NCI-H345 (cell line): ENCODE measurements around the gene LRRC42.

Experiments
- DNase-seq: peaks from one replicate; lab custom pipeline; 2025; lab: John Stamatoyannopoulos, UW

Gene LRRC42

DNA sequence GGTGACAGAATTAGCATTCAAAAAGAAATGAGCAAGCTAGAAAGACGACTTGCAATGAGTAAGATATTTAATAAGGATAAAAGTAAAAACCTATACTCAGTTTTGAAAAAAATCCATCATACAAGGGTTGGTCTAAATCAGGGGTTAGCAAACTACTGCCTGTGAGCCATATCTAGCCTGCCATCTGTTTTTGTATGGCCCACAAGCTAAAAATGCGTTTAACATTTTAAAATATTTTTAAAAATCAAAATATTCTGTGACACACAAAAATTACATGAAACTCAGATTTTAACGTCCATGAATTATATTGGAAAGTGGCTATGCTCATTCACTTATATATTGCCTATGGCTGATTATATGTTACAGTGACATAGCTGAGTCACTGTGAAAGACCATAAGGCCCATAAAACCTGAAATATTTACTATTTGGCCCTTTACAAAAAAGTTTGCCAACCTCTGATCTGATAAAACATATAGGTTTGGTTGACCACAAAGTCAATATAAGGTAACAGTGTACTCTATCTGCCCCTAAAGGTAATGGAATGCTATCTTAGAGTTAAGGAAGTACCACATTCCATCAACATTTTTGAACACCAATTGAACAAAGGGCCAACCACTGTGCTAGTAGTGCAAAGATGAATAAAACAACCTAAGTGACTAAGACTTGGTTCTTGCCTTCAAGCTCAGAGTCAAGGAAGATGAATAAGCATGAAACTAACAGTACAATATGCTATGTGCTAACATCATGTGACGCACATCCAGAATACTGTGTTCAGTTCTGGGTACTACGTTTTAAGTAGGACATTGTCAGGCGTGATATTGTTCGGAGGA is 3.8 kb upstream of the LRRC42 start:
- no peak for DNase-seq

DNA sequence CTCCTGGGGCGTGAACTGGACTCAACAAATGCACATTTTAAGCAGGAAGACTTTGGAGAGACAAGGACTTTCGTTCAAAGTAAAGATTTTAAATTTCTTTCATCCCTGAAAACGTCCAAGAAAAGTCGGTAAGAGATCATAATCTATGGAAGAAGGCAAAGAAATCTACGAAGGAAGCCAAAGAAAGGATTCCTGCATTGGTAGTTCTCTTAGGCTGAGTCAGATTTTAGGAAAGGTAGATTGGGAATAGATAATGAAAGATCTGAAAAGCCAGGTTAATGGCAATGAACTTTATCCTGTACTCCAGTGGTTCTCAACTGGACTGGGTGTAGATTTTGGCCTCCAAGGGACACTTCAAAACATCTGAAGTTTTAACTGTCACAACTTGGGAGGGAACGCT is 3.1 kb upstream of the LRRC42 start:
- DNase-seq = no peak

DNA sequence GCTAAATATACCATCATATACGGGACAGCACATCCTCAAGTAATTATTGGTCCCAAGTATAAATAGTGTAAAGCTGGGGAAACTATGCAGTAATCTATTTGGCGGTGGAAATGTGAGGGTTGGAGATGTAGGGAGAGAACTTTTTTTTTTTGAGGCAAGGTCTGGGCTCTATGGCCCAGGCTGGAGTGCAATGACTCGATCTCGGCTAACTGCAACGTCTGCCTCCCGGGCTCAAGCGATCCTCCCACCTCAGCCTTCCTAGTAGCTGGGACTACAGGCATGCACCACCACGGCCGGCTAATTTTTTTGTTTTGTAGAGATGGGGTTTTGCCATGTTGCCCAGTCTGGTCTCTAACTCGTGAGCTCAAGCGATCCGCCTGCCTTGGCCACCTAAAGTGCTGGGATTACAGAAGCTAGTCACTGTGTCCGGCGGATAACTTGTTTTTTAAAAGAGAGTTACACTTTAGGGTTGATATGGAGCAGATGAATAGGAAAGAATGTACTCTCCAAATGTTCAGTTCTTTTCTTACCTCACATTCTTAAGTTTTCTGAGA is 2.6 kb upstream of the LRRC42 start:
- no peak for DNase-seq

DNA sequence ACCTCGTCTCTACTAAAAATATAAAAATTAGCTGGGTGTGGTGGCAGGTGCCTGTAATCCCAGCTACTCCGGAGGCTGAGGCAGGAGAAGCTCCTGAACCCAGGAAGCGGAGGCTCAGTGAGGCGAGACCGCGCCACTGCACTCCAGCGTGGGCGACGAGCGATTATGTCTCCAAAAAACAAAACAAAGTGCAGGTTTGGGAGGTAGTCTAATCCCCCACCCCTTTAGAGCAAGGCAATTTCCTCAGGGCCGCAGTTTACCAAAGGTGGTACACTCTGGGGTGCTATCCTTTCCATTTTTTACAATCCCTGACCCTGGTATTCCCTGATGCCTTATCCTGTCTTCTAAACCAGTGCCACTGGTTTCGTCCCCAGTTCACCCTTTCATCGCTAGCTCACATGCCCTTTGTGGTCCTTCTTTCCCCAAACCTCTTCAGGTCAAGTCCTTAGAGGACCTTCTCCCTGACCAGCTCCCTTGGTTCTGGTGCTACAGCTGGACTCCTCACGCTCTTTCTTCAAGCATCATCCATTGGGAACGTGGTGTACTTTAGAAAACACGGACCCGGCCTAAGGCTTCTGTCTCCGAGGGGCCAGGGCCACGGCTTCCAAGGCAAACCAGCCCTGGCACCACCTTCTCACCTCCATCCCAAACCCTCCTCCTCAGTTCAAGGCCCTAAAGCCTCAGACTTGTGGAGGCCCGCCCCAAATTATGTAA is 1.5 kb upstream of the LRRC42 start:
- no peak for DNase-seq

DNA sequence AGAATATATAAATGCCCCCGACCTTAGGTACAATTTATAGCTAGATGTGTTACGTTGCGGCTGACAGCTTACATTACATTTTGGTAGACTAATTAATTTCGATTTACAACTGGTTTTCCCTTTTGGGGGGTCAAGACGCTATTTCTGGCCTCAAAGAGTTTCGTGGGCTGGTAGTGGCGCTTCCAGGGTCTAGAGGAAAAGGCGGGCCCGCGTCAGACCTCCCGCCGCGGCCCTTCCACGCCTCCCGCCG is 1.0 kb upstream of the LRRC42 start:
- no peak for DNase-seq

DNA sequence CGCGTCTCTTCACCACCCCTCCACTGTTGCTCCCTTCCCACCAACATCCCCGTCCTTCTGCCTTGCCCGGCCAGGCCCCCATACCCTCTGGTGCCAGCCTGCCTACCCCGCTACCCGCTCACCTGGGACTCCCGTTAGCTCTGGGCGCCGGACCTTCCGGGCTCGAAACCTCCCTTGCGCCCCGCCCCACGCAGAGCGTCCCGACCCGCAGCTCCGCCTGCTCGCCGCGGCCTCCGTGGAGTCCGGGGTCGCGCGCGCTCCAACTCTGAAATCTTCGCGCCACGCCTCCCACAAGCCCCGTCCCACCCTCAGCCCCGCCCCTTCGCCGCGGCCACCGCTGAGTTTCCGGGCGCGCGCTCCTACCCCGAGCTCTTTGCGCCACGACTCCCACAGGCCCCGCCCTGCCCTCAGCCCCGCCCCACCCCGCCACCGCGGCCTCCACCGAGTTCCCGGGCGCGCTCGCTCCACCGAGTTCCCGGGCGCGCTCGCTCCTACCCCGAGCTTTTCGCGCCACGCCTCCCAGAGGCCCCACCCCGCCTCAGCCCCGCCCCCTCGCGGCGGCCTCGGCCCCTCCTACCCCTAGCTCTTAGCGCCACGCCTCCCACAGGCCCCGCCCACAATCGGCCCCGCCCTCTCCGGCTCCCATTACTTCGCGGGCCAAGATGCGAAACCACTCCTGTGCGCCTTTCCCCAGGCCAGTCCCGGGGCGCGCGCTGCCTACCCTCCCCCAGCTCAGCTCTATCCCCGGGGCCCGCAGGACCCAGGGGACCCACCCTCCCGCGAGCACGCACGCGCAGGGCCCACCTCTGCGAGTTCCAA is 508 bp upstream of the LRRC42 start, which contains the start of gene IFT25:
IFT25 (minus strand) TSS at position 267 of the 819 bp plus-strand sequence. CDS start 5,617 bp downstream, outside the sequence.
- peak; percentile 94 for DNase-seq

DNA sequence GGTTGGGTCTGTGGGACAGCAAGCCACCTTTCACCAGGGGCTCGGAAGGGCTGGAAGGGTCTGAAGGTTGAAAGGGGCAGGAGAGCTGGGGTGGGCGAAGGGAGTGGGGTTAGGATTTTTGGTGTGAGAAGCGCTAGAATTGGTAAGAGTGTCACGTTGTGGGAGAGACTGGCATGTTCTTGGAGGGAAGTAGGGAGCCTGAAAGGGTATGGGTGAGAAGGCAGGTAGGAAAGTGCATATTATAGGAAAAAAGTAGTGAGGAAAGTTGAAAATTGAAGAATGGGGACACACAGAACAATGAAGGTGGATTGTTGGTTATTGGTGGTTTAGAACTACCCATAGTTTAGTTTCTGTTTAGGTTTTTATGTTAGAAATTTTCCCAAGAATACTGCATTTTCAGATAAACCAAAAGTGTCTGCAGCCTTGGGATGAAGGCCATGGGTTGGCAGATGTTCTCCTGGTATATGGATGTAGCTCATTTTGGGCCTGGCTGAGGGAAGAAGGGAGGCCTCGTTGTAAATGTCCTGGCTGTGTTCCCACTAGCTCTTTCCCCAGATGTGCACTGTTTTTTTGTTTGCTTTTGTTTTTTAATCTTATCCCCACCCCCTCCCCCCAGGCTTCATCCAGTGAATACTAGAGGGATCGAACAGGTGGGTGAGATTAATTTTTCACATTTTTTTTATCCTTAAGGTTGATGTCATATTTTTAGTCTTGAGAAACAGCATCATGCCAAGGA is 1.2 kb downstream of the LRRC42 start:
- no peak for DNase-seq

DNA sequence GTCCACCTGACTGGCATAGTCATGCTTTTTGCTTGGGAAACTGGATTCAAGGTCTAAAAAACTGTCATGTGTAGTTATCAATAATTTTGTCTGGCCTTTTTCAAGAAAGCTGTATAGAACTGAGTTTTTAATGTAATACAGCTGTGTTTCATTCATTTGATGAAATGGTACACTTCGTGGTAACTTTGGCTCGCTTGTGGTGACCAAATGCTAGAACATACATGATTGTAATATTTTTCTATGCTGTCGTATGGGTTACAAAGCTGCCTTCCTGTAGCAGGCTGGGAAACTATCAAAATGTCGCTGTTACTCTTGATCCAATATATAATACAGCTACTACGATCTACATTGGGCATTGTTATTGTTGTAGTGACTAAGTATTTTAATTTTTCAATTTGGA is 2.1 kb downstream of the LRRC42 start:
- no peak for DNase-seq

DNA sequence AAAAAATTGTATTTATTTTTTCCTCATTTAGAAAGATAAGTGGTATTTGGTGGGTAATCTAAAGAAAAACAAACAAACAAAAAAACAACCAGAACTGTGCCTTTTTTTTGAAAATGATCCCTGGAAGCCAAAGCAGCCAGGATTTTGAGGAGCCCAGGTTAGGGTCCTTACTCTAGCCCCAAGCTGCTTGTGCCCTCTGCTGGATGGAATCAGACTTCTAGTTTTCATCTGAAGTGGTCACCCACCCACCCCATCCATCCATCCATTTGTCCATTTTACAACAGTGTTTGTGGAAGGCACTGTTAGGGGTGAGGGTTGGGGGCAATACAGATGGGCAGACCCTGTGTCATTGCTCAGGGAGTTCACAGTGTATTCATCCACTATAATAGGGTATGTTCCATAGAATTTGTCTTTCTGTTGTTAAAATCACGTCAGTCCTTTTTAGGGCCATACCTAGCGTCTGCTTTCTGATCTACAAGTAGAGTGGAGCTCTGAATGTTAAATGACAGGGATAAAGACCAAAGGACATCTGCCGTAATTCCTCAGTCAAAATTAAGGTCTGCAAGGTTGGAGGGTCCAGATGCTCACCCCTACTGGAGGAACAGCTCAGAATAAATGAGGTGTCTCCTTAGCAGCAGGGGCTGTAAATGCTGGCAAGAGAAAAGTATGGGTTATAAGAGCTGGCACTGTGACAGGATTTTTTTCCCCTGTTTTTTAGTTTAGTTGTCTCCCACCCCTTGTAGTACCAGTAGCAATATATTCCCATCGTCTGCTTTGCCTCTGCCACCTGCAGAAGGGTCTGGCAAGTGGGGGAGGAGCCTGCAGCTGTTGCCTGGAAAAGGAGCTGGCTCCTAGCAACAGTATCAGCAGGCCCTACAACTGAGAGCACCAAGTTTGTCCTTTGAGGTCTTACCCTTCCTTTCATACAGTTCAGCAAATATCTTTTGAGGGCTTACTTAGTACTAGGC is 3.2 kb downstream of the LRRC42 start:
- DNase-seq = peak; percentile 68

DNA sequence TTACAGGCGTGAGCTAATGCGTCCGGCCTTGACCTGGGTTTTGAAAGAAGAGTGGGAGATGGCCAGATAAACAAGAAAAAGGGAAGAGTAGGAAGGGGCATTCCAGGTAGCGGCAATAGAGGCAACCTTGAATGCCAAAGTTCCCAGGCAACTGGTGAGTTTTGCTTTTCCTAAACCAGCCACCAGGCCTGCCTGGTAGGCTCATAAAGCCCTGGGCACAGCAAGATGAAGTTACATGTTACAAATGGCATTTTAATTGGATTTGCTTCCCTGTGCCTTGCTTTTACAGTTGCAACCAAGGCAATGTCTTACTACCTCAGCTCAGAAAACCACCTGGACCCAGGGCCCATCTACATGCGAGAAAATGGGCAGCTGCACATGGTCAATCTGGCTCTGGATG is 5.5 kb downstream of the LRRC42 start:
- no peak for DNase-seq

DNA sequence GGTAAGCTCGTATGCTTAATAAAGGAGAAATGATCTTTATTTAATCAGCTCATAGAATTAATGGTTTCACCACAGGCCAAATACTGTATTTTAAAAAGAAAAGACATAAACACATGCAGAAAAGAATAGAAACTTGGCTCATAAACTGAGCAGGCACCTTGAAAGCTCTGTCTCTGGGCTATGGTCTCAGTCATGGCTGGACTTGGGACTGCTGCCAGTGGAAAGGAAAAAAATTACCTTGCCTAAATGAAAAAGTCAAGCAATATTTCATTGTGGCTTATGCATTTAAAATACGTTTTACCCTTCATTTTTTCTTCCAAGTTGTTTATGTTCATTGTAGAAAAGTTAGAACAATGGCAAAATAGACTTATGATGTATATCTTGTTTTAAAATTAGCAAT is 8.0 kb downstream of the LRRC42 start:
- no peak for DNase-seq

DNA sequence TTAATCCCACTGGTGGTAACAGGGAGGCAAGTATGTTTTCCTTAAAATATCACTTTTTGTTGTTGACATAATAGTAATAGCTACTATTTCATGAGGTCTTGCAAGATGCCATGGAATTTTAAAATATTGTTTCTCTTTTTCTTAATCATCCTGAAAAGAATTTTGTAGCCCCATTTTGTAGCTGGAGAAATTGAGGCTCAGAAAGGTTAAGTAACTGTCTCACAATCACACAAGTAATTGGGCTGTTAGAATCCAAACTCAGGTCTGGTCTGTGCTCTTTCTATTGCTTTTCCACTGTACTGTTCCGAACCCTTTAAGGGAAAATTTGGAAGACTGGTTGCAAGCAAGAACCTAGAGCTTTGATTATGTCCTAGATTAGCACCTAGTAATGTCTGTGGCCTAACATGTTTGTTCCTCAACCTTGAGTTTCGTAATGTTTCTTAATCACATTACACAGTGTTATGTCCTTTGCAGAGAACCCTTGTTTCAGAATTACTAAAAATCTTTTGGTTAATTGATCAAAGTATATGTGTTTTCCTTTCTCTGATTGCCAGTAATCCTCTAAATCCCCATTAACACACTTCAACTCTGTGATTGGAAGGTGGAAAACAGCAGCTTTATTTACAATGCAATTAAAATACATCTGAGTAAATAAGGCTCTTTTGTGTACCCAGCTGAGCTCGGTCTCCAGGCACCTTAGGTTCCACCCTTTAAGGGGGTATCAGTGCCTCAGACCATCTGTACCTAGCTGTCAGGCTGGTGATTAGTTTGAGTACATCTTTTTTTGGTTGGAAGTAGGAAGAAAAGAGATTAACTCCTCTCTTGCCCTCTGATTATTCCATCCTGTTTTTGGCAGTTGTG is 10.4 kb downstream of the LRRC42 start:
- peak; percentile 84 for DNase-seq

DNA sequence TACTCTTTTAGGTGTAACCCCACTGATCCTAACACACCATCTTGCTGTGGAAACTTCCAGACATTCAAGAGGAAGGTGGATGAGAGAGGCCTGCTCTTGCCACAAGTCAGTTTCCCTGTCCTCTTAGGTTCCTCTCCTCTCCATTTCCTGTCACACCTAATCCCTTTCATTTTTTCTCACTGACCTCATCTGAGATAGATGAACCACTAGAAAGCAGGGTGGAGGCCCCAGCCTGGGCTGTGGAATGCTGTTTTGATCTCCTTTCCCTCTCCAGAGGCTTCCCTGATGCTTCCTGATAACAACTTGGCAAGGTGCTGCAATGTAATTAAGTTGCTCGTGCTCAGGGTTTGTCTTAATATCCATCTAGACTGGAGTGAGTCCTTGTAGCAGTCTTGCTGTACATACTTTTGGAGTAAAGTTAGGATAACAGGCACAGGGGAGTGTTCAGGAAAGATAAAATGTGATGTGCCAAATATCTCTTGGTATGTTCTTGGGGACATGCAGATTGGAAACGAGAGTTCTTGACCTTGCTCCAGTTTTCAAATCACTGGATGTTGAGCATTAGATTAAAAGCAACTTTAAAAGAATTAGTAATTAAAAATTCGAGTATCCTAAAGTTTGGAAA is 11.2 kb downstream of the LRRC42 start:
- DNase-seq = peak; percentile 20

DNA sequence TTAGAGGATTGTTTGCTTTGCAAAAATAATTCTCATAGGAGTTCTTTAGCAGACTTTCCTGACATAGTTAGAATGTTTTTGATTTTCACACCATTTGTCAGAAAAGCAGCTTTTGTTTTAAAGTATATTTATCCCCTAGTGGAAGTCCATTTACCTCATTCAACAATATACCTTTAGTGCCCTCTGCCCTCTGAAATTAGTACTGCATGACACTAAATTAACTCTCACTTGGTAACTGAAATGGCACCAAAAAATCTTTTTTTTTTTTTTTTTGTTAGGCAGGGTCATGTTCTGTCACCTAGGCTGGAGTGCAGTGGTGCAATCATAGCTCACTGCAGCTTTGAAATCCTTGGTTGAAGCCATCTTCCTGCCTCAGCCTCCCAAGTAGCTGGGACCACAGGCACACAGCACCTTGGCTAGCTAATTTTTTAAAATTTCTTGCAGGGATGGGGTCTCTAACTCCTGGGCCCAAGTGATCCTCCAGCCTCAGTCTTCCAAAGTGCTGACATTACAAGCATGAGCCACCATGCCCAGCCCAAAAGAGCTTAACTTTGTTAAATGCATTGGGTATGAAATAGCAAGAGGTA is 13.6 kb downstream of the LRRC42 start:
- no peak for DNase-seq

DNA sequence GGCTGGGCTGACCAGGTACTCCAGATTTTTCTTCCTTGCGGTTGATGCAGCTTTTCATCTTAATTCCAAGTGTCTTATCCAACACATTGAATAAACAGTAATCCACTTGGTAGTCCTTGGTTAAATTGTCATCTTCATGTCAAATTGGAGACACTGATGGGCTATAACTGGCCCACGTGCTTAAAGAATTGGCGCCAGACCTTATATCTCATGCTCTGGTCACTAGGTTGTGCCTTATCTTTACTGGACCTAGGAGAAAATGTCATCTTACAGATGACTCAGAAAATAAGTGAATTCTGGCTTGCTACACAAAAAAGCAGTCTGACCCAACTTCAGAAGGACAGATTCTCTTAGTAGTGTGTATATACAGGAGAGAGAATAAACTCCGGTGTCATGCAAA is 16.2 kb downstream of the LRRC42 start:
- no peak for DNase-seq

DNA sequence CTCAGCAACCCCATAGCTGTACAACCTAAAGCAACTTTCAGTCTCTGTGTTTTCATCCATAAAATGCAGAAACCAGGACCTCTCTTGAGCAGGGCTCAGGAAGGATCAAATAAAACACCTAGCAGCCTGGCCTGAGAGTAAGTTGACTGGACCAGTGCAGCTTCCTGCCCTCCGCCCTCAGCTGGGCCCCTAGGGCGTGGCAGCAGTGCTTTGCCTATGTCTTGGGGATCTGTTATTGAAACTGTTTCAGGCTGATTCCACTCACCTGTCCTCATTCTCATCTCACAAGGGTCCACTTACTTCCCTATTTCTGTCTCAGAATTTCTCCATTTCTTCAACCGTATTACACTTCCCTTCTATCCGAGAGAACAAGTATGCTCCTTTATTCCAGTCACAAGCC is 17.3 kb downstream of the LRRC42 start:
- DNase-seq = no peak

DNA sequence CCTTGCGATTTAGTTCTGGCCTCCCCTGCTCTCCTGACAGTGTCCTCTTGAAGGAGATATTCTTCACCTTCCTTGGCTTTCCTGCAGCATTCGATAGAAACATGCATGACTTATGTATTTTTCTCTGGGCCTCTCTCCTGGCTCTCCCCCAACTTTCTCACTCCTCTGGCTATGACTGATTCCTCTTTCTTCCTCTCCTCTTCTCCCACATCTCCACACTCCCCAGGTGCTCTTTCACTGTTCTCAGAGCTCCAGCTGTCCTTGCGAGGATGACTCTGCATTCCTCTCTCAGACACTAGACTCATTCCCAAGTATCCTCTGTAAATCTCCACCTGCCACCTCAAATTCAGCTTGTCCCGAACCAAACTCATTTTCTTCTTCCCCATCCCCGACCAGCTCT is 18.0 kb downstream of the LRRC42 start:
- DNase-seq = no peak

DNA sequence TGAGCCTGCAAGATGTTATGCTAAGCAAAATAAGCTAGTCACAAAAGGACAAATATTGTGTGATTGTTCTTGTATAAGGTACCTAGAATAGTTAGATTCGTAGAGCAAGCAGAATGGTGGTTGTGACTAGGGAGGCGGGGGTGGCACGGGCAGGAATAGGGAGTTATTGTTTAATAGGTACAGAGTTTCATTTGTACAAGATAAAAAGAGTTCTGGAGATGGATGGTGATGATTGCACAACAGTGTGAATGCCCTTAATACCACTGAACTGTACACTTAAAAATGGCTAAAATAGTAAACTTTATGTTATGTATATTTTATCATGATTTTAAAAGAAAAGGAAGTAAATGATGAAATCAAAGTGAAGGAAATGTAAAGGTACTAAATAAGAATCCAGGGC is 20.6 kb downstream of the LRRC42 start:
- no peak for DNase-seq
